Testis (tissue), 2 donors: ENCODE measurements around the gene PSTPIP2.

Experiments used
- CTCF ChIP-seq, 3 experiments: fragments of 450-650 bp in 2 of 3; fragments of 200-600 bp in 1 of 3; sonication (generic) in 1 of 3; IDR thresholded peaks; one replicate each; pipeline ENCODE4 v1.5.1; 2016 to 2019; ENCODE audit warnings: antibody characterized with exemption in 3 of 3, mild to moderate bottlenecking in 2 of 3, moderate library complexity in 1 of 3
- POLR2A ChIP-seq: fragments of 450-650 bp; IDR thresholded peaks from one replicate; pipeline ENCODE4 v1.6.1; 2017; ENCODE audit warnings: antibody characterized with exemption, mild to moderate bottlenecking, moderate library complexity

DNA sequence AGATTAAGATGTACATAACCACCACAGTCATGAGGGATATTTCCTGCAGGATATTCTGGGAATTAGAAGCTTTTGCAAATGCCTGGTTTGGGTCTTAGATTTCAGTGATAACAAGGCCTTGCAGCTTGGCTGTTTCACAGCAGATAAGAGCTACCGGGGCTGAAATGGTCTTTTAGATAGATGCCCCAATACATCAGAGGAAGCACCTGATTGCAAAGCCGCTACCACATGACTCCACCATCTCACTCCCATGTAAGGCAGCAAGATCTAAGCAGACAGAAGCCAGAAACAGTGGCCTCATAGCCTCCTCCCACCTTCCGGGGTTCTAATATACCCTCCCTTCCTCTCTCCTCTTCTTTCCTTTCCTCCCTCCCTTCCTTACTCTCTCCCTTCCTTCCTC lies 73.8 kb downstream of the PSTPIP2 start:
- TF ChIP-seq CTCF (IDR thresholded peaks at IDR 0.05) (no peak), POLR2A (no peak)
